Stomach smooth muscle (tissue), 2 donors: ENCODE results near the gene CALN1.
"Not testable (repeated sequence)": the region's sequence is repeated elsewhere in the genome, so short reads cannot be mapped to it uniquely, and the experiment has no call there.

Source experiments
- H3K27ac ChIP-seq: one replicate; pipeline ENCODE4 v1.7.0; 2013; ENCODE audit warnings: mild to moderate bottlenecking, low read length, inconsistent platforms
- H3K27me3 ChIP-seq, 2 donors: one replicate each; pipeline ENCODE4 v1.7.0; 2013; ENCODE audit warnings: low read length in 2 of 2; ENCODE audit not compliant: insufficient read depth in 2 of 2, control insufficient read depth in 1 of 2
- H3K36me3 ChIP-seq, 2 donors: one replicate each; pipeline ENCODE4 v1.7.0; 2013; ENCODE audit warnings: low read length in 2 of 2; ENCODE audit not compliant: control insufficient read depth in 2 of 2, insufficient read depth in 2 of 2
- H3K4me1 ChIP-seq: one replicate; pipeline ENCODE4 v1.7.0; 2013; ENCODE audit warnings: low read length; ENCODE audit not compliant: control insufficient read depth, insufficient read depth
- H3K4me3 ChIP-seq, 2 donors: one replicate each; pipeline ENCODE4 v1.7.0; 2013; ENCODE audit warnings: low read length in 2 of 2
- H3K9ac ChIP-seq, 2 donors: one replicate each; pipeline ENCODE4 v1.7.0; 2013; ENCODE audit warnings: low read length in 2 of 2, mild to moderate bottlenecking in 1 of 2
- H3K9me3 ChIP-seq, 2 donors: one replicate each; pipeline ENCODE4 v1.7.0; 2013; ENCODE audit warnings: low read length in 2 of 2; ENCODE audit not compliant: control insufficient read depth in 2 of 2
- donor health status: healthy.
- donor health status: Pancreatic carcinoma.

CALN1 gene

GRCh38 chr7:71752171-71752935 is 659.8 kb downstream of the CALN1 start:
- peaks cover 3 to 9% of the 10 kb centered on the region in 2 donors for H3K9me3 ChIP-seq
- H3K36me3 ChIP-seq: no peaks in the 10 kb centered on the region
- no peak overlapping the region for H3K4me3 ChIP-seq
- H3K9ac ChIP-seq: no peak overlapping the region
- no peaks in the 10 kb centered on the region for H3K4me1 ChIP-seq
- peaks cover 13 to 23% of the 10 kb centered on the region in 2 donors for H3K27me3 ChIP-seq
- no peak overlapping the region for H3K27ac ChIP-seq

GRCh38 chr7:71750290-71750689 is 661.8 kb downstream of the CALN1 start:
- Histone ChIP-seq H3K4me1 (no peaks in the 10 kb centered on the region), H3K36me3 (no peaks in the 10 kb centered on the region), H3K27me3 (peaks cover 13 to 20% of the 10 kb centered on the region in 2 donors), H3K27ac (no peak overlapping the region), H3K9ac (no peak overlapping the region), H3K9me3 (peaks cover 3 to 6% of the 10 kb centered on the region in 2 donors), H3K4me3 (no peak overlapping the region)

GRCh38 chr7:71746006-71746405 is 666.1 kb downstream of the CALN1 start:
- peaks cover 0 to 4% of the 10 kb centered on the region in 2 donors for H3K27me3 ChIP-seq
- H3K9ac ChIP-seq: no peak overlapping the region
- H3K4me3 ChIP-seq: no peak overlapping the region

GRCh38 chr7:71740174-71740560 is 672.0 kb downstream of the CALN1 start:
- Histone ChIP-seq H3K9me3 (no peaks in the 10 kb centered on the region), H3K4me1 (no peaks in the 10 kb centered on the region), H3K27ac (no peak overlapping the region), H3K4me3 (no peak overlapping the region), H3K9ac (no peak overlapping the region), H3K36me3 (no peaks in the 10 kb centered on the region), H3K27me3 (no peaks in the 10 kb centered on the region)

More at GRCh38 chr7:71746006-71746405, 666.1 kb downstream of the CALN1 start:
- Histone ChIP-seq H3K9me3 (peaks cover 3 to 6% of the 10 kb centered on the region in 2 donors), H3K27ac (no peak overlapping the region), H3K36me3 (no peaks in the 10 kb centered on the region), H3K4me1 (no peaks in the 10 kb centered on the region)

GRCh38 chr7:71739520-71740173 is 672.5 kb downstream of the CALN1 start:
- H3K4me1 ChIP-seq: no peaks in the 10 kb centered on the region
- no peak overlapping the region for H3K4me3 ChIP-seq
- no peak overlapping the region for H3K27ac ChIP-seq
- no peak overlapping the region for H3K9ac ChIP-seq
- H3K9me3 ChIP-seq: no peaks in the 10 kb centered on the region
- peaks cover 0 to 2% of the 10 kb centered on the region in 2 donors for H3K27me3 ChIP-seq
- no peaks in the 10 kb centered on the region for H3K36me3 ChIP-seq

GRCh38 chr7:71737931-71738540 is 674.1 kb downstream of the CALN1 start:
- not testable (repeated sequence) for H3K4me1 ChIP-seq, H3K36me3 ChIP-seq, H3K4me3 ChIP-seq, H3K27me3 ChIP-seq, H3K9me3 ChIP-seq, H3K27ac ChIP-seq, H3K9ac ChIP-seq

GRCh38 chr7:71735961-71736556 is 676.1 kb downstream of the CALN1 start:
- H3K36me3 ChIP-seq: no peaks in the 10 kb centered on the region
- H3K9me3 ChIP-seq: no peaks in the 10 kb centered on the region
- H3K4me1 ChIP-seq: peaks cover 4% of the 10 kb centered on the region
- no peak overlapping the region for H3K4me3 ChIP-seq
- H3K27me3 ChIP-seq: peaks cover 0 to 2% of the 10 kb centered on the region in 2 donors
- H3K9ac ChIP-seq: no peak overlapping the region
- no peak overlapping the region for H3K27ac ChIP-seq

GRCh38 chr7:71733107-71733870 is 678.8 kb downstream of the CALN1 start:
- no peak overlapping the region for H3K9ac ChIP-seq
- peaks cover 0 to 2% of the 10 kb centered on the region in 2 donors for H3K27me3 ChIP-seq
- H3K36me3 ChIP-seq: no peaks in the 10 kb centered on the region
- H3K9me3 ChIP-seq: peaks cover 0 to 5% of the 10 kb centered on the region in 2 donors
- H3K4me3 ChIP-seq: peak overlapping the region in 1 of 2 donors; percentile 57
- H3K27ac ChIP-seq: no peak overlapping the region
- H3K4me1 ChIP-seq: peaks cover 4% of the 10 kb centered on the region

GRCh38 chr7:71731740-71732139 is 680.4 kb downstream of the CALN1 start:
- peaks cover 0 to 2% of the 10 kb centered on the region in 2 donors for H3K27me3 ChIP-seq
- peaks cover 4% of the 10 kb centered on the region for H3K4me1 ChIP-seq
- H3K27ac ChIP-seq: no peak overlapping the region
- no peak overlapping the region for H3K9ac ChIP-seq
- H3K9me3 ChIP-seq: peaks cover 0 to 5% of the 10 kb centered on the region in 2 donors
- H3K36me3 ChIP-seq: no peaks in the 10 kb centered on the region
- H3K4me3 ChIP-seq: no peak overlapping the region
